KMS-11 (cell line): ENCODE measurements around the gene STRBP.
"Not testable (repeated sequence)": the region's sequence is repeated elsewhere in the genome, so short reads cannot be mapped to it uniquely, and the experiment has no call there.

Experiments
- H2AFZ ChIP-seq: fragments of 200-600 bp; sonication (generic); 2 replicates; pipeline ENCODE4 v1.6.1; 2016; ENCODE audit warnings: antibody characterized with exemption, mixed run types, low read depth
- H3K27ac ChIP-seq: fragments of 200-600 bp; sonication (generic); 2 replicates; pipeline ENCODE4 v1.6.1; 2016; ENCODE audit warnings: mild to moderate bottlenecking, mixed run types
- H3K27me3 ChIP-seq: fragments of 200-600 bp; sonication (generic); 2 replicates; pipeline ENCODE4 v1.6.1; 2017; ENCODE audit warnings: mild to moderate bottlenecking, low read depth, mixed run types, moderate library complexity; ENCODE audit not compliant: insufficient read depth
- H3K36me3 ChIP-seq: fragments of 200-600 bp; sonication (generic); 2 replicates; pipeline ENCODE4 v1.6.1; 2017; ENCODE audit warnings: mild to moderate bottlenecking, mixed run types; ENCODE audit not compliant: insufficient read depth
- H3K4me1 ChIP-seq: fragments of 200-600 bp; sonication (generic); 2 replicates; pipeline ENCODE4 v1.6.1; 2016; ENCODE audit warnings: mild to moderate bottlenecking, low read depth, mixed run types; ENCODE audit not compliant: poor library complexity, severe bottlenecking
- H3K4me2 ChIP-seq: fragments of 200-600 bp; sonication (generic); 2 replicates; pipeline ENCODE4 v1.7.0; 2016; ENCODE audit warnings: mild to moderate bottlenecking, mixed run types
- H3K4me3 ChIP-seq: fragments of 200-600 bp; sonication (generic); IDR thresholded peaks from 2 replicates; pipeline ENCODE4 v1.6.1; 2017; ENCODE audit warnings: low read depth, low read length, mixed read lengths; ENCODE audit not compliant: insufficient read depth
- H3K79me2 ChIP-seq: fragments of 200-600 bp; sonication (generic); 2 replicates; pipeline ENCODE4 v1.6.1; 2016; ENCODE audit warnings: low read depth, mixed run types; ENCODE audit not compliant: insufficient read depth
- H3K9ac ChIP-seq: fragments of 200-600 bp; sonication (generic); 2 replicates; pipeline ENCODE4 v1.6.1; 2016; ENCODE audit warnings: mild to moderate bottlenecking, mixed run types
- H4K20me1 ChIP-seq: fragments of 200-600 bp; sonication (generic); 2 replicates; pipeline ENCODE4 v1.6.1; 2016; ENCODE audit warnings: mild to moderate bottlenecking, mixed run types; ENCODE audit not compliant: insufficient read depth
- TF ChIP-seq, protein P1 (sequence below): fragments of 200-600 bp; sonication (generic); conservative IDR thresholded peaks from 2 replicates; pipeline ENCODE4 v1.6.1; 2017; ENCODE audit warnings: low read depth, mild to moderate bottlenecking, antibody characterized with exemption, low read length, moderate library complexity, mixed read lengths

The STRBP gene

DNA sequence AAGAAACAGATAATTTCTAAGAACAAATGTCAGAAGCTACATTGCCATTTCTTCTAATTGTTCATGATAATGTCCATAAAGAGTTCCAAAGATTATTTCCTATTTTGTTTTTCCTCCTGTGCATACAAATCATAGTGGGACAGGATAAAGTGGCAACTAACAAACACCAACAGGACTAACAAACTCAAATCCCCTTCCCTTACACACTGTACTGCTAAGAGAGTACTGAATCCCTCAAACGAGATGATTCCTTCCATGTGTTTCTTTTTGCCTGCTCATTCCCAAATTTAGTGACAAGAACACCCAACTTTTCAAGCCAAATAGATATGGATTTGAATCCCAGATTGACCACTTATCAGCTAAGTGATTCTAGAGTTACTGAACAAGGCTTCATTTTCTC is 15.2 kb downstream of the STRBP start:
- no peaks in the 10 kb centered on the region for H3K36me3 ChIP-seq
- no peak overlapping the region for H3K4me2 ChIP-seq
- peaks cover 51% of the 10 kb centered on the region; the same call in 1 of the 2 replicates for H3K79me2 ChIP-seq
- peaks cover 10% of the 10 kb centered on the region for H3K4me1 ChIP-seq
- TF ChIP-seq, protein P1, sequence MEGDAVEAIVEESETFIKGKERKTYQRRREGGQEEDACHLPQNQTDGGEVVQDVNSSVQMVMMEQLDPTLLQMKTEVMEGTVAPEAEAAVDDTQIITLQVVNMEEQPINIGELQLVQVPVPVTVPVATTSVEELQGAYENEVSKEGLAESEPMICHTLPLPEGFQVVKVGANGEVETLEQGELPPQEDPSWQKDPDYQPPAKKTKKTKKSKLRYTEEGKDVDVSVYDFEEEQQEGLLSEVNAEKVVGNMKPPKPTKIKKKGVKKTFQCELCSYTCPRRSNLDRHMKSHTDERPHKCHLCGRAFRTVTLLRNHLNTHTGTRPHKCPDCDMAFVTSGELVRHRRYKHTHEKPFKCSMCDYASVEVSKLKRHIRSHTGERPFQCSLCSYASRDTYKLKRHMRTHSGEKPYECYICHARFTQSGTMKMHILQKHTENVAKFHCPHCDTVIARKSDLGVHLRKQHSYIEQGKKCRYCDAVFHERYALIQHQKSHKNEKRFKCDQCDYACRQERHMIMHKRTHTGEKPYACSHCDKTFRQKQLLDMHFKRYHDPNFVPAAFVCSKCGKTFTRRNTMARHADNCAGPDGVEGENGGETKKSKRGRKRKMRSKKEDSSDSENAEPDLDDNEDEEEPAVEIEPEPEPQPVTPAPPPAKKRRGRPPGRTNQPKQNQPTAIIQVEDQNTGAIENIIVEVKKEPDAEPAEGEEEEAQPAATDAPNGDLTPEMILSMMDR = no peak
- H3K27ac ChIP-seq = no peak overlapping the region
- H2AFZ ChIP-seq = no peak overlapping the region
- H3K9ac ChIP-seq = no peak overlapping the region
- no peak overlapping the region for H3K4me3 ChIP-seq
- H4K20me1 ChIP-seq = peaks cover 8% of the 10 kb centered on the region; the same call in 1 of the 2 replicates
- no peaks in the 10 kb centered on the region for H3K27me3 ChIP-seq

DNA sequence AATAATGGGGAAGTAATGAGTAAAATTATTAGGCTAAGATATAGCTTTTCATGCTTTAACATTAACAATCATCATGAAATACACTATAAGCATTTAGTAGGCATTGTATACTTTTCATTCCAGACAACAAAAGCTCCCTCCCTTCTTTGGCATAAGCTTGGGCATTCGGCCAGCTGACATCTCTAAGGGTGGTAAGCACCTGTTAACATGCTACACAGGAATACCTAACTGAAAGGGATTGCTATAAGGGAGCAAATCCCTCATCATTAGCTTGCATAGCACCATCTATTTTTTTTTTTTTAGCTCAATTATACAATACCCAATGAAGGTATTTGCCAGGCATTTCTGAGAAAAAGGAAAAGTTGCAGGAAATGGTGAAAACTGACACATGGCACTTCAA is 16.6 kb downstream of the STRBP start:
- H3K79me2 ChIP-seq = peaks cover 43% of the 10 kb centered on the region; the same call in 1 of the 2 replicates
- no peak overlapping the region for H2AFZ ChIP-seq
- H3K4me1 ChIP-seq = peaks cover 18% of the 10 kb centered on the region
- H3K4me2 ChIP-seq = no peak overlapping the region
- TF ChIP-seq, protein P1 = no peak
- H3K9ac ChIP-seq = no peak overlapping the region
- no peak overlapping the region for H3K4me3 ChIP-seq
- no peaks in the 10 kb centered on the region for H3K27me3 ChIP-seq
- no peaks in the 10 kb centered on the region for H3K36me3 ChIP-seq
- H3K27ac ChIP-seq = no peak overlapping the region
- peaks cover 8% of the 10 kb centered on the region; the same call in 1 of the 2 replicates for H4K20me1 ChIP-seq

DNA sequence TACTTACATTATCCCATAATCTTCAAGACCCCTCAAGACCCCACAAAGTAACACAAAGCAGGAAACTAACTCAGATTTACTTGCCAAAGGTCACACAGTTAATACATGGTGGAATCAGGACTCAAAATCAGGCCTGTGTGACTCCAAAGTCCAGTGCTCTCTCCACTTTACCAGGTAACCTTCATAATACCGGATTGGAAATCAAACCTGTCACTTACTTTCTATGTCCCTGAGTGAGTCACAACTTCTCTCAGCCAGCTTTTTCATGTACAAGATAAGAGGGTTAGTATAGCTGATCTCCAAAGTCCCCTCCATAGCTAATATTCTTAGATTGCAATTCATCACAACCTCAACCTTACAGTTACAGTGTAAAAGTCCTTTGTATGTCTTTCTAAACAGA is 17.1 kb downstream of the STRBP start:
- TF ChIP-seq, protein P1 = no peak
- no peak overlapping the region for H3K9ac ChIP-seq
- H2AFZ ChIP-seq = no peak overlapping the region
- peaks cover 39% of the 10 kb centered on the region; the same call in 1 of the 2 replicates for H3K79me2 ChIP-seq
- H3K4me1 ChIP-seq = peaks cover 22% of the 10 kb centered on the region
- no peaks in the 10 kb centered on the region for H3K36me3 ChIP-seq
- H3K4me2 ChIP-seq = no peak overlapping the region
- H3K27ac ChIP-seq = no peak overlapping the region
- no peaks in the 10 kb centered on the region for H3K27me3 ChIP-seq
- peaks cover 8% of the 10 kb centered on the region; the same call in 1 of the 2 replicates for H4K20me1 ChIP-seq
- H3K4me3 ChIP-seq = no peak overlapping the region

DNA sequence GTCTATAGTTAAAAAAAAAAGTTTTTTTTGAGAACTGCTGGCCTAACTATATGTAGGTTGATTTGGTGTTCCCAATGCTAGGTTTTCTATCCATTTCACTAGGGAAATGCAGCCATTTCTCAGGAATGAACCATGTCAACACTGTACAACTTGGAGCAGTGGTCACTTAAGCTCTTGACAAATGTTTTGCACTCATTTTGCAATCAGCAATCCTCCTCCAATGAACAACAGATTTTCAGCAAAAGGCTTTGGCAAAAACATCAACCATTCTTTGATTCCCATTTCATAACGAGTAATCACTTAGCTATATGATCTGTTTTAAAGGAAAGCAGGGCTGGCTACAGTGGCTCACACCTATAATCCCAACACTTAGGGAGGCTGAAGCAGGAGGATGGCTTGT is 17.9 kb downstream of the STRBP start:
- Histone ChIP-seq H3K4me2 (no peak overlapping the region), H3K27me3 (no peaks in the 10 kb centered on the region), H3K36me3 (no peaks in the 10 kb centered on the region), H3K9ac (no peak overlapping the region), H3K79me2 (peaks cover 35% of the 10 kb centered on the region; the same call in 1 of the 2 replicates), H2AFZ (no peak overlapping the region), H4K20me1 (peaks cover 8% of the 10 kb centered on the region; the same call in 1 of the 2 replicates), H3K4me3 (no peak overlapping the region), H3K4me1 (peaks cover 29% of the 10 kb centered on the region), H3K27ac (no peak overlapping the region)
- TF ChIP-seq, protein P1 = no peak

DNA sequence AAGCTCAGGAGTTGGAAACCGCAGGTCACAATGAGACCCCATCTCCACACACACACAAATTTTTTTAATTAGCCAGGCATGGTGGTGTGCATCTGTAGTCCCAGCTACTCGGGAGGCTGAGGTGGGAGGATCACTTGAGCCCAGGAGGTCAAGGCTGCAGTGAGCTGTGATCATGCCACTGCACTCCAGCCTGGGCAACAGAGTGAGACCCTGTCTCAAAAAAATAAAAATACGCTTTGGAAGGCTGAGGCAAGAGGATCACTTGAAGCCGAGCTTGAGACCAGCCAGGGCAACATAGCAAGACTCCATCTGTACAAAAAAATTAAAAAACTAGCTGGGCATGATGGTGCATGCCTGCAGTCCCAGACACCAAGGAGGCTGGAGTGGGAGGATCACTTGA is 19.2 kb downstream of the STRBP start:
- H3K4me1 ChIP-seq = peaks cover 29% of the 10 kb centered on the region
- not testable (repeated sequence) for H3K27ac ChIP-seq, H3K9ac ChIP-seq, H2AFZ ChIP-seq, H3K27me3 ChIP-seq, H3K4me2 ChIP-seq, H4K20me1 ChIP-seq, H3K4me3 ChIP-seq, H3K36me3 ChIP-seq
- H3K79me2 ChIP-seq = peaks cover 33% of the 10 kb centered on the region; the same call in 1 of the 2 replicates
